NK-92 (cell line): ENCODE results near the gene RUFY2.
"Not testable (repeated sequence)": the region's sequence is repeated elsewhere in the genome, so short reads cannot be mapped to it uniquely, and the experiment has no call there.

Source experiments
- DNase-seq: peaks from one replicate; lab custom pipeline; 2025; ENCODE audit not compliant: unreplicated experiment; lab: John Stamatoyannopoulos, UW

The RUFY2 gene

DNA sequence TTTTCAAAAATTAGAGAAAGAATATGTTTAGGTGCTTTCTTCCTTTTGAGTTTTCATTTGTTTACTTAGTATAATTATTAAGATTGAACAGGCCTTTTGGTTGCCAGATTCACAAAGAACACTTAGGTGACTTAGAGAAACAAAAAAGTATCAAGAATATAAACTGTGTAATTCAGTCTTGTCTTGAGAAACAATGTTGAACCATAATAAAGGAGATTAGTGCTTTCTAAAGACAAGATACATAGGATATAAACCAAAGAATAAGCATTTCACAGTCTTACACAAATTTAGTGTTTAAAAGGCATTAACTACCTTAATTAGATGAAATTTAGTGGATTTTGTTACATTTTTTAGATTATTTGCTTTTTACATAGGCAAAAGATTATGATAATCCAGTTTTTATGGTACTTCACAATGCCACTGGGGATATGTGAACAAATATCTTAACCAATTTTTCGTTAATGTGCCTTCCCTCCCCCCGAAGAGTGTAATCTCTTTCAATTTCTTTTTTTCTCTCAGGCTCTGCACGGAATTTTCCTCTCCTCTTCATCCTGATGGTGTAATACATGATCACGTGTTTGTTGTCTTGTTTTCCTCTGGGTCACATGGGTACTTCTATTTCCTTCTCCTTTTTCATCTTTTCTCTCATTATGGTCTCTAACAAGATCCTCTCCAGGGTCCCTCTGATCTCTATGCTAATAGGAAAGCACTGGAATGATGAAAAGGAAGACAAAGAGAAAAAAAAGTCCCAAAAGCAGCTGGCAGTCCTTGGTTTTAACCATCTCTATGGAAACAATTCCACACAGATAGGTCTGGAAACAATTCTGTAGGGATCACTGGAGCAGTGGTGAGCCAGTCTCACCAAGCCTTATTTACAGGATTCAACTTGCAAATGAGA lies 78.9 kb downstream of the RUFY2 start:
- DNase-seq, result no peak

- not testable (repeated sequence) for DNase-seq
Observed at GRCh38 chr10:68324396-68324795, 82.7 kb downstream of the RUFY2 start.

GRCh38 chr10:68318331-68319059 lies 88.6 kb downstream of the RUFY2 start:
- no peak for DNase-seq

- DNase-seq, result no peak
Observed at GRCh38 chr10:68315582-68315981, 91.5 kb downstream of the RUFY2 start.

DNA sequence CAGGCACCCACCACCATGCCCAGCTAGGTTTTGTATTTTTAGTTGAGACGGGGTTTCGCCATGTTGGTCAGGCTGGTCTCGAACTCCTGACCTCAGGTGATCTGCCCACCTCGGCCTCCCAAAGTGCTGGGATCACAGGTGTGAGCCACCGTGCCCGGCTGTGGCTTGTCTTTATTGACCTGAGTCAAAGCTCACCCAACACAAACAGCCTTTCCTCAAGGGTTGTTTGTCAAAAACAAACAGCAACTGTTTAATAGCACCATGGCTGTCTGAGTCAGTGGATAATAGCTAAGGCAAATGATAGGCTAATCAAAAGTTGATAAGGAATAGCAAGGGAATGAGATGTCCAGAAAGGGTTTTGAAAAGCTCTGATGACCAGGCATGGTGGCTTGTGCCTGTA lies 92.1 kb downstream of the RUFY2 start:
- not testable (repeated sequence) for DNase-seq

- no peak for DNase-seq
Observed at GRCh38 chr10:68310531-68310930, 96.5 kb downstream of the RUFY2 start.

- DNase-seq, result no peak
Observed at GRCh38 chr10:68305854-68306253, 101.2 kb downstream of the RUFY2 start.

DNA sequence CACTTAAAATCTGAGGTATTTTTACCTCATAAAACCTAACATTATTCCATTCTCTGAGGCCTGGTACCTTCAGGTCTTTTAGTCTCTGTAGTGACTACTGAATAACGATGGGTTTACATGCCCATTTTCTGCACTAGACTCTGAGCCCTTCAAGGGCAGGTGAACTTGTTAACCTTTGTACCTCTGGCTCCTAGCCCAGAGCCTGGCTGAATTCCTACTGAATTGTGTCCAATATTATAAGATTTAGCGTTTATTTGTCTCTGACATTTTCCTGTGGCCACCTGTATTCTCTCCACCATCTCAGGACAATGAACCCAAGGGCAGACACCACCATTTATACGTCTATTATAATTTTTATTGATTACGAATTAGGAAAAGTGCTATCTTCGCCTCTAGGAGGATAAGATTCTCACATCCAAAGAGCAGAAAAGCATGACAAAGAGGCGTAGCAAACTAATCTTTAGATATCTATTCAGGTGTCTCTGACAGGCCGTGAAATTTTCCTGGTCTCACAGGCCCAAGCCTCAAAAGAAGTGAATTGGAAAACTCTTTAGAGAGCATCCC lies 103.1 kb downstream of the RUFY2 start:
- DNase-seq, result no peak

- no peak for DNase-seq
Observed at GRCh38 chr10:68302871-68303270, 104.2 kb downstream of the RUFY2 start.

- no peak for DNase-seq
Observed at GRCh38 chr10:68302503-68302823, 104.6 kb downstream of the RUFY2 start.

DNA sequence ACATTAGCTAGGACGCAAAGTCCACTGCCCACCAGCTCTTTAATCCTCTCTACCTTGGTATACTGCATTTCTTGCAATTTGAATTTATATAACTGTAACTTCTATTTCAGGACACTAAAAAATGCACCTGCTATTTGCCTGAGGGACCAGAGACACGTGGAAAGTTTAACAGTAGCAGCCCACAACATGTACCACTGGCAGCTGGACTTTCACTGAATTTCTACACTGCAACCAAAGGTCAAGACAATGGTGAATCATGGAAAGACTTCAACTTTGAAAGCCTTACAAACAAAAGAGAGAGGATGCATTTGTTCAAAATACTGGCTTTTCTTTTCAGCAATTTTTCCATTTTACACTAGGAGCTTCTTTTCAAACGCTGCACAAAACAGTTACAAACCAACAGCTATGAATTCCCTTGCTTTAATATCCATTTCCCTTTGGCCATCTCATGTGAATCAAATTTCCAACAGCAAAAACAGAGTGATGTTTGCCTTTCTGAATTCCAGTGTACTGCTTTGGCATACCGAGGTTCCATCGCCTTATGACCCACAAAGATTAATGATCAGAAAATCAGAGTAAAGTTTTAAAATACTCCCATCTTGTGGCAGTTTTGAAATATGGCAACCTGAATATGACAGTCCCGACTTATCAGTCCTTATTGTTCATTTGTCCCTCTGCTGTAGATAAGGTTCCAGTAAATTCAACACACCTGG lies 105.1 kb downstream of the RUFY2 start:
- DNase-seq, result no peak

- DNase-seq, result no peak
Observed at GRCh38 chr10:68301301-68301700, 105.8 kb downstream of the RUFY2 start.

DNA sequence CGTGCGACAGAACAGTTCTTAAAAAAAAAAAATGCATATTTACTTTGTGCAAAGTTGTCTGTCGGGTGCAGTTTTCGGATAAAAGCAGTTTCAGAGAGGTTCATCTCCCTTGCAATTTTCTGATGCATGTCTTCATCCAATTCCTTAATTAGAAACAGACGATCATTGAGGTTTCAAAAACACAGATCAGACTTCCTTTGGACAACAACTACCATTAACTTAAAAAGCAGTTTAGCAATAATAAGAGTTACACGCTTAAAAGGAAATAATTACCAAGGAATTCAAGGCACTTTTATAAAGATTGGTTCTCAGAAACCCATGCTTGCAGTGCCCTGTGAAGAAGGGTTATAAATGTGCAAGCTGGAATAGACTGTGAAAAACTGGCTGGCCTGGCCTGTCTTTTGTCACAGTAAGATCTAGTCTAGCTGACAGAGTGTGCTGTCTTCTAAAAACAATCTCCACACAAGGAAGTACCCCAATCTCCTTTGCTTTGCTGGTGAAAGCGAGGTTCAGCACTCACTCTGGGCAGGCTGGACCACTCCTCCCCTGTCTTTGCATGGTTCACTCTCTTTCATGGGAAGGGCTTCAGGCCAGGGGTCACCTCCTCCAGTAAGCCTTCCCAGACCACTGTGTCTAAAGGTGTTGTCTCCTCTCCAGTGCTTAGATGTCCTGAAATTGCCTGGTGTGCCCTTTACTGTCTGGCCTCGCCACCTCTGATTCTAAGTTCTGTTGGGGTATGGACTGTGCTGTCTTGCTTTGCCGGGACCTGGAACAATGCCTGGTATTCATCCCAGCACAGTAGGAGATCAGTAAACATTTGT lies 110.0 kb downstream of the RUFY2 start:
- DNase-seq, result no peak
